Duodenal mucosa (tissue), 2 donors: ENCODE measurements around the gene RANBP3.
"Not testable (repeated sequence)": the region's sequence is repeated elsewhere in the genome, so short reads cannot be mapped to it uniquely, and the experiment has no call there.

ENCODE experiments used
- H3K27ac ChIP-seq: one replicate; pipeline ENCODE4 v1.7.0; 2013; ENCODE audit warnings: low read depth, low read length
- H3K27me3 ChIP-seq, 2 donors: one replicate each; pipeline ENCODE4 v1.7.0; 2013; ENCODE audit warnings: low read length in 2 of 2, control low read depth in 1 of 2; ENCODE audit not compliant: insufficient read depth in 2 of 2, control insufficient read depth in 1 of 2
- H3K36me3 ChIP-seq, 2 donors: one replicate each; pipeline ENCODE4 v1.7.0; 2013; ENCODE audit warnings: low read length in 2 of 2, control low read depth in 1 of 2; ENCODE audit not compliant: insufficient read depth in 2 of 2, control insufficient read depth in 1 of 2
- H3K4me1 ChIP-seq, 2 donors: one replicate each; pipeline ENCODE4 v1.7.0; 2013; ENCODE audit warnings: low read length in 2 of 2, control low read depth in 1 of 2; ENCODE audit not compliant: insufficient read depth in 2 of 2, control insufficient read depth in 1 of 2
- H3K4me3 ChIP-seq, 2 donors: one replicate each; pipeline ENCODE4 v1.7.0; 2013; ENCODE audit warnings: low read length in 2 of 2, low read depth in 1 of 2
- H3K9ac ChIP-seq, 2 donors: one replicate each; pipeline ENCODE4 v1.7.0; 2013; ENCODE audit warnings: low read length in 2 of 2, low read depth in 1 of 2
- H3K9me3 ChIP-seq, 2 donors: one replicate each; pipeline ENCODE4 v1.7.0; 2013; ENCODE audit warnings: low read length in 2 of 2, control low read depth in 1 of 2; ENCODE audit not compliant: control insufficient read depth in 1 of 2

Gene RANBP3, protein sequence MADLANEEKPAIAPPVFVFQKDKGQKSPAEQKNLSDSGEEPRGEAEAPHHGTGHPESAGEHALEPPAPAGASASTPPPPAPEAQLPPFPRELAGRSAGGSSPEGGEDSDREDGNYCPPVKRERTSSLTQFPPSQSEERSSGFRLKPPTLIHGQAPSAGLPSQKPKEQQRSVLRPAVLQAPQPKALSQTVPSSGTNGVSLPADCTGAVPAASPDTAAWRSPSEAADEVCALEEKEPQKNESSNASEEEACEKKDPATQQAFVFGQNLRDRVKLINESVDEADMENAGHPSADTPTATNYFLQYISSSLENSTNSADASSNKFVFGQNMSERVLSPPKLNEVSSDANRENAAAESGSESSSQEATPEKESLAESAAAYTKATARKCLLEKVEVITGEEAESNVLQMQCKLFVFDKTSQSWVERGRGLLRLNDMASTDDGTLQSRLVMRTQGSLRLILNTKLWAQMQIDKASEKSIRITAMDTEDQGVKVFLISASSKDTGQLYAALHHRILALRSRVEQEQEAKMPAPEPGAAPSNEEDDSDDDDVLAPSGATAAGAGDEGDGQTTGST

DNA sequence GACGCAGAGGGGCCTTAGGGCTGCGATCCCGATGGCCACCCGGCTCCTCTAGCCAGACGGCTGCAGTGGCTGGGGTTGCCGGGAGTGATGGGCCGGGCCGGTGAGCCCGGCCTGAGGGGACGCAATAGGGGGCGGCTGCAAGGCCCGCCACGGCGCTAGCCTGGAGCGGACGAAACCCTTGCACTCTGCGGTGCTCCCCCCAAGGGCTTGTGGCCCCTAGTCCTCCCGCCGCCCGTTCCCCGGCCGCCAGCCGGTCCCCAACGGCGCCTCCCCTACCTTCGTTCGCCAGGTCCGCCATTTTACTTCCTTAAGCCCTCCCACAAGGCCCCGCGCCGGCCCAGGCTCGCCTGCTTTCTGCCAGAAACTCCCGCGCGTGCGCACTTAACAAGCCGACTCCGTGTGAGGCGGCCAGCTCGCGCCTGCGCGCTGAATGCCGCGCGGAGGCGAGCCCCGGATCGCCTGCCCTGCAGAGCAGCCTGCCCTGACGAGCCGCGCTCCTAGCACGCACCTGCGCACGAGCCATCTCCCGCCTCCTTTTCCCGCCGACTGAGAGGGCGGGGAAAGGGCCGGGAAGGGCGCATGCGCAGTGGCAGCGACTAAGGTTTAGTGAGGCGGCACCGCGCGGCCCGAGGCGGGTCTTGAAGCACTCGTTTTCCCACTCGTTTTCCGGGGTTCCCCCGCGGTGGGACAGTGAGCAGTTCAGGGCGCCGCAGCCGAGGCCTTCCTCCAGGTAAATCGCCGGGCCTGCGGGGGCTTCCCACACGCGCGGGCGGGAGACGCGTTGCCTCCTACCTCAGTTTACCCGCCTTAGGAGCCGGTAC lies at the start of gene RANBP3:
TSS of gene RANBP3 (minus strand) at position 356 of the 821 bp plus-strand sequence. CDS start at position 298, 58 bp downstream.
- no peaks in the 10 kb centered on the region for H3K9me3 ChIP-seq
- H3K27ac ChIP-seq, result peak within 1 kb of the TSS; percentile 81
- peak within 1 kb of the TSS; percentile 90 to 92 for H3K9ac ChIP-seq
- peaks cover 6 to 15% of the 10 kb centered on the region in 2 donors for H3K36me3 ChIP-seq
- no peaks in the 10 kb centered on the region for H3K27me3 ChIP-seq
- H3K4me3 ChIP-seq, result peak within 1 kb of the TSS; percentile 81 to 90
- H3K4me1 ChIP-seq, result peaks cover 42 to 51% of the 10 kb centered on the region in 2 donors

DNA sequence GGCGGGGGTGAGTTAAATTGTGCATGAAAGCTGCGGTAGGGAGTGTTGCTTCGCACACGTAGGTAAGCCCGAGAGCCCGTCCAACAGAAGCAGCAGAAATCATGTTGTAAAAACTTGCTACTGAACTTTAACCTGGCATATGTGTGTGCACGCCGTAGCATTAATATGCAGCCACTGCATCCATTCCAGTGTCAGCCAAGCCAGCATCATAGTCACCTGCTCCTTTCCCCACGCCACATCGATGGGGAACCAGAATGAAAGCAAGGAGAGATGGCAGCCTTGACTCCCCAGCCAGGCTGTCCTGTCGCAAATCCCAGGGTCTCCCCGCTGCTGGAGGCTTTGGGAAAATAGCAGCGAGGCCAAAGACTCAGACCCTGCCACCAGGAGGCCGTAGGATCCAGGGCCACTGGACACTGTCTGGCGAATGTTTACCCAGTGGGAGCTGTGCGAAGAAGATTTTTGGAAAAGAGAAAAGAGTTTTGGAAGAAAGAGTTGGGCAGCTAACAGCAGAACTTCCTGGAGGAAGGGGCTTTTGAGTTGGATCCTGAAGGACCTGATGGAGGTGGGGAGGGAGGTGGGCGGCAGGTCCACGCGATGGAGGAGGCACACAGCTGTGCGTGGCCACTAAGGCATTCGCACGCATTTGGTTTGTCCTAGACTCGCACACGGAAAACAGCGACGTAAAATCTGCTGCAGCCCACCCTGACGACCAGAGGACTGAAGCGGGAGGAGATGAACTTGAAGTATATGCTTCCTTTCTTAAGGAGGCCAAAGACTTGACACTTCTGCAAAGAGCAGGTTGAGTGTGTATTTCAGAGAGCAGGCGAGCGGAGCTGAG lies 48.7 kb upstream of the RANBP3 start:
- peaks cover 0 to 2% of the 10 kb centered on the region in 2 donors for H3K36me3 ChIP-seq
- no peak overlapping the region for H3K4me3 ChIP-seq
- no peak overlapping the region for H3K27ac ChIP-seq
- no peaks in the 10 kb centered on the region for H3K27me3 ChIP-seq
- no peaks in the 10 kb centered on the region for H3K4me1 ChIP-seq
- no peaks in the 10 kb centered on the region for H3K9me3 ChIP-seq
- H3K9ac ChIP-seq, result no peak overlapping the region

DNA sequence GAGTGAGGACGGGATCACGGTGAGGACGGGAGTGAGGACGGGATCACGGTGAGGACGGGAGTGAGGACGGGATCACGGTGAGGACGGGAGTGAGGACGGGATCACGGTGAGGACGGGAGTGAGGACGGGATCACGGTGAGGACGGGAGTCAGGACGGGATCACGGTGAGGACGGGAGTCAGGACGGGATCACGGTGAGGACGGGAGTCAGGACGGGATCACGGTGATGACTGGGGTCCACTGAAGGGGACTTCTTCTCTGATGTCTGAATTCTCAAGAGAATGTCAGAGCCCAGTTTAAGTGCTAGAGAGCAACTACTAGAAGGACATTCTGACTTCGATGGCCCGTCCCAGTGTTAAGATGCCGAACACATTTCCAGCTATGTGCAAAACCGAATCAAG lies 46.8 kb upstream of the RANBP3 start:
- not testable (repeated sequence) for H3K4me3 ChIP-seq, H3K9ac ChIP-seq, H3K27me3 ChIP-seq, H3K9me3 ChIP-seq, H3K27ac ChIP-seq, H3K36me3 ChIP-seq, H3K4me1 ChIP-seq

DNA sequence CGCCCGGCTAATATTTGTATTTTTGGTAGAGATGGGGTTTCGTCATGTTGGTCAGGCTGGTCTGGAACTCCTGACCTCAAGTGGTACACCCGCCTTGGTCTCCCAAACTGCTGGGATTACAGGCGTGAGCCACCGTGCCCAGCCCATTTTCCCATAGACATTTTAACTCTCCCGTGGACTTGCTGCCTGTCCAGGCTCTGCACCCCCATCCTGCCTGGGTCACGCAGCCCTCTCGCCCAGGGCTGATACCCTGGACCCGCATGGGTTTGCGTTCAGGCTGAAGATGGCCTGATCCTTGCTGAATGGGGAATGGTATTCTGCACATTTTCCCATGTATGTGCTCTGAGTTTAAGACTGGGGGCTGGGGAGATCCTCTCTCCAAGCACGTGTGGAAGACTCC lies 46.0 kb upstream of the RANBP3 start:
- Histone ChIP-seq H3K9me3 (no peaks in the 10 kb centered on the region), H3K27me3 (no peaks in the 10 kb centered on the region), H3K4me1 (no peaks in the 10 kb centered on the region), H3K4me3 (no peak overlapping the region), H3K36me3 (peaks cover 0 to 2% of the 10 kb centered on the region in 2 donors), H3K27ac (no peak overlapping the region), H3K9ac (no peak overlapping the region)

DNA sequence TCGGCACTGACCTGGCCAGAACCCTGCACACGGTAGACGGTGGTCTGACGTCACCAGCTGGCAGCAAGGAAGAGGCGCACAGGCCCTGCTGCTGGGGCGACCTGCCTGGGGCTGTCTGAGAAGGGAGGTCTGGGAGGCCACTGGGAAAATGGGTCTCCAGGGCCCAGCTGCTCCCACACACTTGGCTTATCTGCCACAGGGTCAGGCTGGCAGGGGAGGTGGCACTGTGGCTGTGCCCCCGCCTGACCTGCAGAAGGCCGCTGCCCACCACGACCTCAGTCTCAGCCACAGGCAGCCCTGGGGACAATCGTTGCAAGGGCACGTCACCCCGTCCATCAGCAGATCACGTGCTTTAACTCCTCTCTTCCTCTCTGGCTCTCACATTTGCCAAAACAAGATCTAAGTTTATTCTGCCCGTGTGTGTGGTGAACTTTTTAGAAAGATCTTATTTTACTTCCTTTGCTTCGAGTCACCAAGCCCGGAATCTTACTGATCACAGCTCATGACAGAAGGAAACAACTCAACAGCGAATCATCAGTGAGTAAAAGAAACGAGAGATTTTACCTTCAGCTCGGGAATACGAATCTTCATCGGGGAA lies 45.2 kb upstream of the RANBP3 start:
- Histone ChIP-seq H3K9me3 (no peaks in the 10 kb centered on the region), H3K27ac (no peak overlapping the region), H3K27me3 (no peaks in the 10 kb centered on the region), H3K4me3 (no peak overlapping the region), H3K36me3 (peaks cover 0 to 2% of the 10 kb centered on the region in 2 donors), H3K9ac (no peak overlapping the region), H3K4me1 (no peaks in the 10 kb centered on the region)

DNA sequence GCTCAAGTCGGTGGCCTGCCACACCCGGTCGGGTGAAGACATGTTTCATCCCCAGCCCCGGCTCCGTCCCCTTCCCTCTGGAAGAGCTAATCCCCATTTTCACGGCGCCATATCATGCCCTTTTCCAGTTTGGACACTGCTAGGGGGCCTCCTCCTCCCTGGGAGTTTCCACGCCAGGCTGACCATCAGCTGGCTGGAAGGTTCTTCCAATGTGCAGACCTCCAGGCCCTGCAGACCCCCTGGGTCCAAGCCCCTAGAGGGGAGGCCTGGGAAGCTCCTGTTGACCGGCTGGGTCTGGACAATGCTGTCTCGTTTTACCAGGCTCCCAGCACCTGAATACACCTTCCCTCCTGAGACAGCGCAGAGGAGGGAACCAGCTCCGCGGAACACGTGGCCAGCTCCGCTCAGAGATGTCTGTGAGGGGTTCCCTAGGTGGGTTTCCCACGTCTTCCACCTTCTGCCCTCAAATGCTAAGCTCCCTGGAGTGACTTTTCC lies 44.7 kb upstream of the RANBP3 start:
- Histone ChIP-seq H3K27ac (no peak overlapping the region), H3K4me1 (no peaks in the 10 kb centered on the region), H3K27me3 (no peaks in the 10 kb centered on the region), H3K4me3 (no peak overlapping the region), H3K36me3 (peaks cover 0 to 2% of the 10 kb centered on the region in 2 donors), H3K9ac (no peak overlapping the region), H3K9me3 (no peaks in the 10 kb centered on the region)

DNA sequence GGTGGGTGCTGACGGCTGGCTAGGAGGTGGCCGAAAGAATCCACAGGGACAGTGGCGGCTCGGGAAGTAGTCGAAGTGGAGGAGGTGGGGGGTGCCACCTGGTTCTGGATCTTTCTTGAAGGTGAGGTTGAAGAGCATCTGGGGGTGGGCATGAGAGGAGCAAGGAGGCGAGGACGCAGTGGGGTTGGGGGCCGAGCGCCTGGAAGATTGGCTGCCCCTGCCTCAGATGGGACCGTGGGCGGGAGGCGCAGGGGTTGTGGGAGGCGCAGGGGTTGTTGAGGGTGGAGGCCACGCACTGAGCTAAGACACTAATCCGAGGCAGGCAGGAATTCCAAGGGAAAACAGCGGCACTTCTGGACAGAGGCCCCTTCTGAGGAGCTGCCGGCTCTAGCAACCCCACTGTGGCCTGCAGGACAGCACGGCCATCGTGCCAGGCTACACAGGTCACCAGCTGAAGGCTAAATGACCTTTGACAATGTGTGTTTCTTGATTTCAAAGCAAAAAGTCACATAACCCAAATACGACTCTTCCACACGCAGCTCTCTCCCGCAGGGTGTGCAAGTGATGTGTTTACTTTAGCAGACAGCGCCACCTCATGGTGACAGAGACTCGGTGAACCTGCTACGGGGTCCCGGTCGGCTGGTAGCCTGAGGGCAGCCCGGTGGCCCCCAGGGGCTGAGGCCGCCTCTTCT lies 44.1 kb upstream of the RANBP3 start:
- Histone ChIP-seq H3K36me3 (no peaks in the 10 kb centered on the region), H3K9me3 (no peaks in the 10 kb centered on the region), H3K4me1 (no peaks in the 10 kb centered on the region), H3K4me3 (no peak overlapping the region), H3K27ac (no peak overlapping the region), H3K9ac (no peak overlapping the region), H3K27me3 (no peaks in the 10 kb centered on the region)

DNA sequence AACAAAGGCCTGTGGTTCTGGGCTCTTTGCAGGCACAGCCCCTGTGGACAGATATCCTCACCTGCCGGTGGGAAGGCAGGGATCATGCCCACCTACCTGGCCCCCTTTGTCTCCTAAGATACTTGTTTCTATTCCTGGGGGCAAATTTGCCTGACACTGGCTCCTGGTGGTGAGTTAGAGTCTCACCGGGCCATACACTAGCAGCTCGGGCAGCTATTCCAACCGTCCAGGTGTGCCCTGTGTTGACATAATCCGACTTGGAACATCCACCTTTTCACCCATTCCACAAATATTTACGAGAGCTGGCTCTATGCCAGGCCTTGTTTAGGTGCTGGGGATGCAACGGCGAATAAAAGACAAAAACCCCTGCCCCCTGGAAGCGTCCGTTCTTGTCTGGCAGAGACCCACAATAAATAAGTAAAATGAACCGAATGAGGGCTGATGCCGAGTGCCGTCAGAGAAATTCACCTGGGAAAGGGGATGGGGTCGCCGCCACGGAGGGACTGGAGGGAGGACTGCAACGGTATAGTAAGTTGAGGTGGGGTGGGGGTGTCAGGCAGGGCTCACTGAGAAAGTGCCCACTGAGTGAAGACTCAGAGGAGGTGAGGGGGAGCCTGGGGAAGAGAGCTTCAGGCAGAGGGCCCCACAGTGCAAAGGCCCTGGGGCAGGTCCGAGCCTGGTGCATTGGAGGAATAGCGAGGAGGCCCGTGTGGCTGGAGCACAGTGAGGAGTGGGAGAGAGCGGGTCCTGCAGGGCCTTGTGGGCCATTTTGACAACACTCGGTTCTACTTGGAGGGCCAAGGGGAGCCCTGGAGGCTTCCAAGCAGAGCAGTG lies 43.2 kb upstream of the RANBP3 start:
- H3K27ac ChIP-seq, result no peak overlapping the region

More for the DNA sequence above, 43.2 kb upstream of the RANBP3 start:
- Histone ChIP-seq H3K4me3 (no peak overlapping the region), H3K4me1 (no peaks in the 10 kb centered on the region), H3K36me3 (no peaks in the 10 kb centered on the region), H3K9ac (no peak overlapping the region), H3K27me3 (no peaks in the 10 kb centered on the region), H3K9me3 (no peaks in the 10 kb centered on the region)
